ENCODE measurements around the gene CD79B. TPM values are rescaled to one million over a fixed set of nuclear protein-coding genes. Genes with fewer than 3 reads are reported as not detected.
A peak's percentile ranks its signal among the peaks of the same experiment; 100 is the strongest.

Gene CD79B
- 10 to 100 TPM; 28.4 to 31.6 TPM for total RNA-seq

GRCh38 chr17:63931981-63932561 lies at the start of gene CD79B:
CD79B (minus strand) TSS chr17:63932331; CDS start chr17:63932261, 70 bp downstream.
- TF ChIP-seq CTCF (IDR thresholded peaks at IDR 0.05), result no peak
- ChIA-PET POLR2A (interaction anchor here (0.7 to 1.3 kb wide), 3 partner anchors 9 to 214 kb away, joined by 3 to 5 read pairs (median 3); no protein-coding TSS in a partner anchor), CTCF (interaction anchor here (0.9 to 4.5 kb wide), 13 partner anchors 10 to 201 kb away, joined by 3 to 28 read pairs (median 6); partner anchors contain the start of gene GH1)
- Mint-ChIP-seq H3K4me1 (ENCODE audit: low read depth) (peaks cover 15% of the 10 kb centered on the region), H3K27me3 (no peaks in the 10 kb centered on the region), H3K36me3 (ENCODE audit: low read depth) (peaks cover 2% of the 10 kb centered on the region), H3K27ac (peak within 1 kb of the TSS; percentile 91), H3K9me3 (no peaks in the 10 kb centered on the region), H3K4me3 (peak within 1 kb of the TSS; percentile 96)
- peak; percentile 86 for ATAC-seq
- intact Hi-C loops (cut with micrococcal nuclease), result no loop called here
- peak; percentile 79 for DNase-seq

GRCh38 chr17:63978272-63979200 lies 46.4 kb upstream of the CD79B start:
- Mint-ChIP-seq H3K36me3 (ENCODE audit: low read depth) (peaks cover 1% of the 10 kb centered on the region), H3K27me3 (no peaks in the 10 kb centered on the region), H3K4me3 (no peak overlapping the region), H3K9me3 (peaks cover 10% of the 10 kb centered on the region), H3K4me1 (ENCODE audit: low read depth) (peaks cover 16% of the 10 kb centered on the region), H3K27ac (no peak overlapping the region)
- ChIA-PET POLR2A (interaction anchor here (0.9 to 1.5 kb wide), 3 partner anchors 11 to 17 kb away, joined by 3 to 4 read pairs (median 4); no protein-coding TSS in a partner anchor), CTCF (interaction anchor here (1.2 to 3.1 kb wide), 6 partner anchors 10 to 67 kb away, joined by 4 to 14 read pairs (median 10); partner anchors contain the start of gene CSHL1)
- no peak for DNase-seq
- TF ChIP-seq CTCF (IDR thresholded peaks at IDR 0.05), result no peak
- intact Hi-C loops (cut with micrococcal nuclease), result no loop called here
- ATAC-seq, result no peak

GRCh38 chr17:63976702-63977101 lies 44.6 kb upstream of the CD79B start:
- H3K4me1 Mint-ChIP-seq (ENCODE audit: low read depth), result peaks cover 16% of the 10 kb centered on the region
- no peaks in the 10 kb centered on the region for H3K27me3 Mint-ChIP-seq
- no peak for ATAC-seq
- ChIA-PET CTCF (interaction anchor here (1.2 to 2.8 kb wide), 6 partner anchors 9 to 57 kb away, joined by 3 to 12 read pairs (median 4); no protein-coding TSS in a partner anchor), POLR2A (interaction anchor here (2.1 kb wide), 1 partner anchor 9 kb away, joined by 6 read pairs; no protein-coding TSS in a partner anchor)
- intact Hi-C loops (cut with micrococcal nuclease), result no loop called here
- peaks cover under 1% of the 10 kb centered on the region for H3K9me3 Mint-ChIP-seq
- no peak overlapping the region for H3K27ac Mint-ChIP-seq
- no peaks in the 10 kb centered on the region for H3K36me3 Mint-ChIP-seq (ENCODE audit: low read depth)
- no peak for DNase-seq
- H3K4me3 Mint-ChIP-seq, result no peak overlapping the region
- TF ChIP-seq CTCF (IDR thresholded peaks at IDR 0.05), result no peak

GRCh38 chr17:63975541-63976092 lies 43.5 kb upstream of the CD79B start:
- Mint-ChIP-seq H3K27ac (no peak overlapping the region), H3K9me3 (no peaks in the 10 kb centered on the region), H3K4me1 (ENCODE audit: low read depth) (peaks cover 16% of the 10 kb centered on the region), H3K36me3 (ENCODE audit: low read depth) (no peaks in the 10 kb centered on the region), H3K27me3 (no peaks in the 10 kb centered on the region), H3K4me3 (no peak overlapping the region)
- ChIA-PET POLR2A (interaction anchor here (0.7 to 2.1 kb wide), 2 partner anchors 9 to 11 kb away, joined by 4 to 6 read pairs; no protein-coding TSS in a partner anchor), CTCF (interaction anchor here (0.6 to 2.8 kb wide), 12 partner anchors 9 to 110 kb away, joined by 3 to 12 read pairs (median 4); no protein-coding TSS in a partner anchor)
- intact Hi-C loops (cut with micrococcal nuclease), result no loop called here
- ATAC-seq, result no peak
- no peak for DNase-seq
- no peak for TF ChIP-seq CTCF (IDR thresholded peaks at IDR 0.05)

Measured in activated CD8-positive, alpha-beta T cell treated with anti-CD3 and anti-CD28 coated beads for 36 hours (primary cell).